Esophagus muscularis mucosa (tissue), 4 donors: ENCODE measurements around the gene CDK2. TPM values are rescaled to one million over a fixed set of nuclear protein-coding genes. Genes with fewer than 3 reads are reported as not detected.

ENCODE experiments used
- DNase-seq: peaks from one replicate; pipeline ENCODE4 v3.0.0-alpha.2; 2017; ENCODE audit errors: extremely low spot score
- H3K27ac ChIP-seq, 4 donors: fragments of 200-600 bp; sonication (generic); replicated peaks in 1 of 4; 1 replicate in 3 of 4; 2 replicates in 1 of 4; pipeline ENCODE4 v1.5.1; 2016 to 2019; ENCODE audit warnings: mild to moderate bottlenecking in 1 of 4
- H3K27me3 ChIP-seq, 4 donors: fragments of 200-600 bp; sonication (generic); one replicate each; pipeline versions ENCODE4 v1.5.1 to v1.6.0; 2016 to 2019
- H3K36me3 ChIP-seq, 4 donors: fragments of 200-600 bp; sonication (generic); one replicate each; pipeline ENCODE4 v1.5.1; 2016 to 2019
- H3K4me1 ChIP-seq, 4 donors: fragments of 200-600 bp; sonication (generic); one replicate each; pipeline ENCODE4 v1.5.1; 2016 to 2019
- H3K4me3 ChIP-seq, 4 donors: fragments of 200-600 bp; sonication (generic); 1 replicate in 2 of 4; 2 replicates in 2 of 4; pipeline ENCODE4 v1.5.1; 2016 to 2019; ENCODE audit warnings: mild to moderate bottlenecking in 4 of 4, moderate library complexity in 1 of 4
- H3K9me3 ChIP-seq, 4 donors: fragments of 200-600 bp; sonication (generic); 1 replicate in 3 of 4; 2 replicates in 1 of 4; pipeline ENCODE4 v1.5.1; 2016 to 2019
- CTCF ChIP-seq, 3 experiments: fragments of 200-600 bp in 2 of 3; fragments of 450-650 bp in 1 of 3; sonication (generic) in 2 of 3; IDR thresholded peaks; one replicate each; pipeline ENCODE4 v1.5.1; 2017 to 2019; ENCODE audit warnings: antibody characterized with exemption in 3 of 3, mild to moderate bottlenecking in 2 of 3, moderate library complexity in 1 of 3
- EP300 ChIP-seq: sonication (generic); formaldehyde crosslinking; IDR thresholded peaks from one replicate; pipeline ENCODE4 v1.6.1; 2017; ENCODE audit warnings: antibody characterized with exemption
- POLR2A ChIP-seq: fragments of 450-650 bp; IDR thresholded peaks from one replicate; pipeline ENCODE4 v1.6.1; 2017; ENCODE audit warnings: antibody characterized with exemption, moderate library complexity, mild to moderate bottlenecking, low read depth
- POLR2AphosphoS5 ChIP-seq, 2 donors: sonication (generic); formaldehyde crosslinking; IDR thresholded peaks; one replicate each; pipeline ENCODE4 v1.6.1; 2017; ENCODE audit warnings: antibody characterized with exemption in 2 of 2
- WGBS: methylation state at CpG from one replicate; pipeline ENCODE4 v1.1.5; 2018; 5-methylcytosine and 5-hydroxymethylcytosine counted together
- intact Hi-C: fragments of 100-400 bp; cut with DNase I; formaldehyde crosslinking; loops from one replicate; pipeline ENCODE4 v1.15.1; 2023
- total RNA-seq, 4 donors: library from RNA; depleted of rRNA; stranded (reverse); fragments of >200 nt; gene quantifications; one replicate each; pipeline versions ENCODE4 v1.1.0 to v1.2.1, GENCODE V29; 2016

CDK2 gene
- total RNA-seq, 4 donors from 2014 or later, result 35.3 to 84.9 (median 57.1) TPM

- Histone ChIP-seq H3K36me3 (peaks cover 21 to 57% (median 27%) of the 10 kb centered on the region in 4 donors), H3K27me3 (no peaks in the 10 kb centered on the region), H3K4me1 (peaks cover 8 to 12% (median 10%) of the 10 kb centered on the region in 4 donors), H3K9me3 (no peaks in the 10 kb centered on the region), H3K27ac (no peak overlapping the region), H3K4me3 (no peak overlapping the region)
- intact Hi-C loops, result no loop called here
- TF ChIP-seq POLR2A (no peak), EP300 (no peak), POLR2AphosphoS5 (IDR thresholded peaks at IDR 0.05) (no peak), CTCF (IDR thresholded peaks at IDR 0.05) (no peak)
- 95% methylated on average over 1 of the region's 1 CpG for WGBS
- DNase-seq, result no peak
These were observed 24.0 kb upstream of the CDK2 start for GRCh38 chr12:55942577-55943136.

GRCh38 chr12:55946553-55946952 is 20.1 kb upstream of the CDK2 start:
- Histone ChIP-seq H3K9me3 (no peaks in the 10 kb centered on the region), H3K4me1 (no peaks in the 10 kb centered on the region), H3K36me3 (peaks cover 24 to 53% (median 31%) of the 10 kb centered on the region in 4 donors), H3K27ac (no peak overlapping the region), H3K4me3 (no peak overlapping the region), H3K27me3 (no peaks in the 10 kb centered on the region)
- intact Hi-C loops, result no loop called here
- TF ChIP-seq CTCF (IDR thresholded peaks at IDR 0.05), result no peak
- TF ChIP-seq POLR2AphosphoS5 (IDR thresholded peaks at IDR 0.05), result no peak
- TF ChIP-seq EP300, result no peak
- TF ChIP-seq POLR2A, result no peak
- 82% methylated on average over 6 of the region's 6 CpGs for WGBS
- DNase-seq, result no peak

- H3K36me3 ChIP-seq, result peaks cover 22 to 38% (median 30%) of the 10 kb centered on the region in 4 donors
- H3K4me1 ChIP-seq, result no peaks in the 10 kb centered on the region
- no peaks in the 10 kb centered on the region for H3K27me3 ChIP-seq
- WGBS, result 98% methylated on average over 4 of the region's 4 CpGs
- DNase-seq, result no peak
- H3K4me3 ChIP-seq, result no peak overlapping the region
- intact Hi-C loops, result no loop called here
- no peak overlapping the region for H3K27ac ChIP-seq
- no peaks in the 10 kb centered on the region for H3K9me3 ChIP-seq
- no peak for TF ChIP-seq POLR2A
- TF ChIP-seq EP300, result no peak
- TF ChIP-seq CTCF (IDR thresholded peaks at IDR 0.05), result no peak
- TF ChIP-seq POLR2AphosphoS5 (IDR thresholded peaks at IDR 0.05), result no peak
These were observed 11.3 kb upstream of the CDK2 start for GRCh38 chr12:55955344-55955743.

GRCh38 chr12:55955800-55956508 is 10.7 kb upstream of the CDK2 start:
- intact Hi-C loops, result no loop called here
- H3K4me1 ChIP-seq, result no peaks in the 10 kb centered on the region
- H3K4me3 ChIP-seq, result no peak overlapping the region
- no peak for DNase-seq
- H3K36me3 ChIP-seq, result peaks cover 22 to 37% (median 30%) of the 10 kb centered on the region in 4 donors
- H3K27ac ChIP-seq, result no peak overlapping the region
- 92% methylated on average over 6 of the region's 6 CpGs for WGBS
- TF ChIP-seq CTCF (IDR thresholded peaks at IDR 0.05) (no peak), POLR2AphosphoS5 (IDR thresholded peaks at IDR 0.05) (no peak), EP300 (no peak), POLR2A (no peak)
- no peaks in the 10 kb centered on the region for H3K27me3 ChIP-seq
- H3K9me3 ChIP-seq, result no peaks in the 10 kb centered on the region
